Measurements from ENCODE around the gene KCNA10. TPM values are rescaled to one million over a fixed set of nuclear protein-coding genes. Genes with fewer than 3 reads are reported as not detected.
A peak's percentile ranks its signal among the peaks of the same experiment; 100 is the strongest.

KCNA10 gene
- total RNA-seq, 1 donor from 2014 or later, result not detected

- FAIRE-seq, result peak; percentile 64
- H3K4me3 ChIP-seq (ENCODE audit: low read depth, low read length), result no peak overlapping the region
- DNase-seq (ENCODE audit: low read depth), result no peak
- TF ChIP-seq CTCF (IDR thresholded peaks at IDR 0.05; ENCODE audit: insufficient read depth, low read length, severe bottlenecking), result no peak
- H3K27me3 ChIP-seq (ENCODE audit: control insufficient read depth, insufficient read depth, low read length), result no peaks in the 10 kb centered on the region
- H3K36me3 ChIP-seq (ENCODE audit: control insufficient read depth, insufficient read depth, low read length), result no peaks in the 10 kb centered on the region
Measured at GRCh38 chr1:110480356-110481096, 38.4 kb downstream of the KCNA10 start.

GRCh38 chr1:110478886-110479285 lies 40.1 kb downstream of the KCNA10 start:
- FAIRE-seq (no peak), DNase-seq (ENCODE audit: low read depth) (no peak)
- no peak for TF ChIP-seq CTCF (IDR thresholded peaks at IDR 0.05; ENCODE audit: insufficient read depth, low read length, severe bottlenecking)

GRCh38 chr1:110477967-110478640 lies 40.9 kb downstream of the KCNA10 start:
- no peaks in the 10 kb centered on the region for H3K27me3 ChIP-seq (ENCODE audit: control insufficient read depth, insufficient read depth, low read length)
- FAIRE-seq (peak; percentile 86), DNase-seq (ENCODE audit: low read depth) (no peak)
- no peaks in the 10 kb centered on the region for H3K36me3 ChIP-seq (ENCODE audit: control insufficient read depth, insufficient read depth, low read length)
- no peak for TF ChIP-seq CTCF (IDR thresholded peaks at IDR 0.05; ENCODE audit: insufficient read depth, low read length, severe bottlenecking)
- no peak overlapping the region for H3K4me3 ChIP-seq (ENCODE audit: low read depth, low read length)

More at GRCh38 chr1:110478886-110479285, 40.1 kb downstream of the KCNA10 start:
- Histone ChIP-seq H3K36me3 (ENCODE audit: control insufficient read depth, insufficient read depth, low read length) (no peaks in the 10 kb centered on the region), H3K4me3 (ENCODE audit: low read depth, low read length) (no peak overlapping the region), H3K27me3 (ENCODE audit: control insufficient read depth, insufficient read depth, low read length) (no peaks in the 10 kb centered on the region)

- FAIRE-seq (peak; percentile 43), DNase-seq (ENCODE audit: low read depth) (peak; percentile 43)
Measured at GRCh38 chr1:110477445-110477957, 41.5 kb downstream of the KCNA10 start.

GRCh38 chr1:110477041-110477440 lies 41.9 kb downstream of the KCNA10 start:
- FAIRE-seq, result peak; percentile 97
- no peak for TF ChIP-seq CTCF (IDR thresholded peaks at IDR 0.05; ENCODE audit: insufficient read depth, low read length, severe bottlenecking)
- Histone ChIP-seq H3K27me3 (ENCODE audit: control insufficient read depth, insufficient read depth, low read length) (no peaks in the 10 kb centered on the region), H3K4me3 (ENCODE audit: low read depth, low read length) (no peak overlapping the region), H3K36me3 (ENCODE audit: control insufficient read depth, insufficient read depth, low read length) (no peaks in the 10 kb centered on the region)
- DNase-seq (ENCODE audit: low read depth), result peak; percentile 99

More at GRCh38 chr1:110477445-110477957, 41.5 kb downstream of the KCNA10 start:
- no peaks in the 10 kb centered on the region for H3K27me3 ChIP-seq (ENCODE audit: control insufficient read depth, insufficient read depth, low read length)
- H3K4me3 ChIP-seq (ENCODE audit: low read depth, low read length), result no peak overlapping the region
- TF ChIP-seq CTCF (IDR thresholded peaks at IDR 0.05; ENCODE audit: insufficient read depth, low read length, severe bottlenecking), result peak; percentile 64
- no peaks in the 10 kb centered on the region for H3K36me3 ChIP-seq (ENCODE audit: control insufficient read depth, insufficient read depth, low read length)

Measured in bronchial epithelial cell (primary cell).